GM12878 (cell line): ENCODE measurements around the gene EPB41. TPM values are rescaled to one million over a fixed set of nuclear protein-coding genes. Genes with fewer than 3 reads are reported as not detected.

Experiments
- ATF2 ChIP-seq: IDR thresholded peaks from 2 replicates; pipeline ENCODE4 v1.6.1; 2012; ENCODE audit warnings: low read length, inconsistent platforms
- BACH1 ChIP-seq: fragments of 450-650 bp; IDR thresholded peaks from 2 replicates; pipeline ENCODE4 v1.6.1; 2017; ENCODE audit warnings: mild to moderate bottlenecking, borderline replicate concordance
- BCL11A ChIP-seq: IDR thresholded peaks from 2 replicates; pipeline ENCODE4 v1.6.1; 2011; ENCODE audit warnings: low read depth, low read length
- BHLHE40 ChIP-seq, 2 experiments: fragments of 450-650 bp in 1 of 2; IDR thresholded peaks; 2 replicates each; pipeline ENCODE4 v1.6.1; 2011 to 2017; ENCODE audit warnings: low read depth in 2 of 2, borderline replicate concordance in 1 of 2, improper control_type of control experiment in 1 of 2, low read length in 1 of 2, mild to moderate bottlenecking in 1 of 2
- BMI1 ChIP-seq: fragments of 450-650 bp; IDR thresholded peaks from 2 replicates; pipeline ENCODE4 v1.6.1; 2016; ENCODE audit warnings: mild to moderate bottlenecking, moderate library complexity, borderline replicate concordance
- EED ChIP-seq: sonication (generic); IDR thresholded peaks from 2 replicates; pipeline ENCODE4 v1.6.1; 2016; ENCODE audit warnings: antibody characterized with exemption, low read depth
- EP300 ChIP-seq, 2 experiments: fragments of 150-350 bp in 1 of 2; IDR thresholded peaks; 2 replicates each; pipeline ENCODE4 v1.6.1; 2011 to 2012; ENCODE audit warnings: low read depth in 2 of 2, low read length in 2 of 2, borderline replicate concordance in 1 of 2, improper control_type of control experiment in 1 of 2, inconsistent platforms in 1 of 2; ENCODE audit not compliant: control insufficient read depth in 1 of 2
- GABPA ChIP-seq: IDR thresholded peaks from 2 replicates; pipeline ENCODE4 v1.6.1; 2014; ENCODE audit warnings: antibody characterized with exemption, low read depth, mild to moderate bottlenecking, inconsistent platforms
- IKZF2 ChIP-seq, 2 experiments: fragments of 450-650 bp; IDR thresholded peaks; 2 replicates each; pipeline ENCODE4 v1.6.1; 2017; ENCODE audit warnings: mild to moderate bottlenecking in 2 of 2, moderate library complexity in 2 of 2
- IRF4 ChIP-seq: IDR thresholded peaks from 2 replicates; pipeline ENCODE4 v1.6.1; 2011; ENCODE audit warnings: low read depth, low read length
- JUNB ChIP-seq: IDR thresholded peaks from 2 replicates; pipeline ENCODE4 v1.6.1; 2016; ENCODE audit warnings: antibody characterized with exemption, mild to moderate bottlenecking
- JUND ChIP-seq: IDR thresholded peaks from 2 replicates; pipeline ENCODE4 v1.6.1; 2012; ENCODE audit warnings: low read depth, mild to moderate bottlenecking, low read length, improper control_type of control experiment, moderate library complexity
- MEF2B ChIP-seq: fragments of 450-650 bp; IDR thresholded peaks from 2 replicates; pipeline ENCODE4 v1.6.1; 2018; ENCODE audit warnings: mild to moderate bottlenecking, moderate library complexity; ENCODE audit not compliant: partially characterized antibody, poor library complexity, severe bottlenecking
- NR2F1 ChIP-seq: fragments of 450-650 bp; conservative IDR thresholded peaks from 2 replicates; pipeline ENCODE4 v1.6.1; 2017; ENCODE audit warnings: mild to moderate bottlenecking
- PAX5 ChIP-seq: IDR thresholded peaks from 2 replicates; pipeline ENCODE4 v1.6.1; 2011; ENCODE audit warnings: low read depth, low read length, borderline replicate concordance
- POU2F2 ChIP-seq: IDR thresholded peaks from 3 replicates; pipeline ENCODE4 v1.6.1; 2011; ENCODE audit warnings: low read depth, mild to moderate bottlenecking, low read length, borderline replicate concordance
- RELA ChIP-seq: fragments of 450-650 bp; IDR thresholded peaks from 2 replicates; pipeline ENCODE4 v1.8.0; 2014; ENCODE audit warnings: borderline replicate concordance; ENCODE audit not compliant: partially characterized antibody
- RELB ChIP-seq: fragments of 450-650 bp; IDR thresholded peaks from 2 replicates; pipeline ENCODE4 v1.6.1; 2017; ENCODE audit warnings: low read depth, mild to moderate bottlenecking, moderate library complexity
- RUNX3 ChIP-seq: IDR thresholded peaks from 2 replicates; pipeline ENCODE4 v1.6.1; 2012; ENCODE audit warnings: low read length, inconsistent platforms
- SKIL ChIP-seq: fragments of 450-650 bp; IDR thresholded peaks from 2 replicates; pipeline ENCODE4 v1.6.1; 2017; ENCODE audit warnings: mild to moderate bottlenecking, low read depth, inconsistent platforms; ENCODE audit not compliant: poor library complexity, severe bottlenecking
- SRF ChIP-seq, 2 experiments: IDR thresholded peaks; 2 replicates each; pipeline ENCODE4 v1.6.1; 2011; ENCODE audit warnings: low read depth in 2 of 2, low read length in 2 of 2, mild to moderate bottlenecking in 1 of 2, moderate library complexity in 1 of 2
- TBL1XR1 ChIP-seq: IDR thresholded peaks from 2 replicates; pipeline ENCODE4 v1.6.1; 2012; ENCODE audit warnings: low read depth, low read length, improper control_type of control experiment
- TCF3 ChIP-seq: IDR thresholded peaks from 2 replicates; pipeline ENCODE4 v1.6.1; 2012; ENCODE audit warnings: low read depth, mild to moderate bottlenecking, low read length, borderline replicate concordance; ENCODE audit not compliant: insufficient read depth
- TCF7 ChIP-seq: IDR thresholded peaks from 2 replicates; pipeline ENCODE4 v1.6.1; 2014; ENCODE audit warnings: antibody characterized with exemption, borderline replicate concordance
- ZBED1 ChIP-seq: IDR thresholded peaks from 2 replicates; pipeline ENCODE4 v1.6.1; 2016; ENCODE audit warnings: borderline replicate concordance
- polyA plus RNA-seq, 11 experiments: library from polyadenylated mRNA; depleted of rRNA in 4 of 11; unstranded in 6 of 11; stranded (reverse) in 5 of 11; fragments of >200 nt; fragmentation: Nextera tagmentation in 4 of 11; fragmentation: Illumina TruSeq in 1 of 11; extraction: Ambion mirVana in 4 of 11; extraction: Trizol in 1 of 11; gene quantifications; 1 replicate in 1 of 11; 2 replicates in 10 of 11; pipeline versions ENCODE4 v1.2.1 to v1.2.3, GENCODE V29; 2011 to 2016; ENCODE audit warnings: inconsistent platforms in 2 of 11, missing spikeins in 2 of 11, low read depth in 1 of 11
- total RNA-seq, 4 experiments: library from RNA; depleted of rRNA in 3 of 4; stranded (reverse); fragments of >200 nt in 3 of 4; fragmentation: Illumina TruSeq in 1 of 4; extraction: Trizol in 1 of 4; gene quantifications; 2 replicates each; pipeline versions ENCODE4 v1.2.1 to v1.2.3, GENCODE V29; 2013 to 2021

Gene EPB41
- total and polyA plus RNA-seq, 10 of the 15 experiments (the other 5 are each of a cell fraction or from before 2014, with no cell fraction given) = 1.1 to 77.6 (median 58.8) TPM

GRCh38 chr1:28962114-28962831 is 47.9 kb downstream of the EPB41 start (continued):
- peak; percentile 80; the same call in 1 of the 2 replicates for TF ChIP-seq RELB
- TF ChIP-seq IKZF2 (IDR thresholded peaks at IDR 0.05) = peak; percentile 90 to 93
- TF ChIP-seq TBL1XR1 = peak; percentile 71; the same call in 1 of the 2 replicates
- peak; percentile 74 to 81; a peak in 2 of 4 replicates for TF ChIP-seq EP300 (IDR thresholded peaks at IDR 0.05; ENCODE audit: borderline replicate concordance in 1 of 2, control insufficient read depth in 1 of 2, low read depth in 2 of 2, low read length in 2 of 2)
- peak; percentile 46 to 51; a peak in 3 of 4 replicates for TF ChIP-seq BHLHE40 (IDR thresholded peaks at IDR 0.05; ENCODE audit: borderline replicate concordance in 1 of 2, low read depth in 2 of 2, low read length in 1 of 2)
- peak; percentile 81 for TF ChIP-seq SKIL
- TF ChIP-seq RUNX3 = peak; percentile 87
- peak; percentile 56 for TF ChIP-seq RELA
- peak; percentile 99 for TF ChIP-seq IRF4
- TF ChIP-seq TCF7 = peak; percentile 76
- peak; percentile 98 for TF ChIP-seq EED
- peak; percentile 77; the same call in 1 of the 2 replicates for TF ChIP-seq ZBED1
- TF ChIP-seq TCF3 = peak; percentile 68; the same call in 1 of the 2 replicates
- TF ChIP-seq GABPA = peak; percentile 74
- peak; percentile 97 for TF ChIP-seq BCL11A
- peak; percentile 100 for TF ChIP-seq JUNB
- TF ChIP-seq MEF2B = peak; percentile 28
- 0 out of 3 replicates have a peak, but pooled peaks have one; percentile 43 for TF ChIP-seq POU2F2
- TF ChIP-seq SRF (IDR thresholded peaks at IDR 0.05; ENCODE audit: low read depth in 2 of 2, low read length in 2 of 2) = peak in 1 of 2 experiments; percentile 86; a peak in 2 of 4 replicates
- TF ChIP-seq NR2F1 = peak; percentile 54; the same call in 1 of the 2 replicates
- peak; percentile 93 for TF ChIP-seq BACH1
- TF ChIP-seq JUND = peak; percentile 72; the same call in 1 of the 2 replicates
- peak; percentile 70; the same call in 1 of the 2 replicates for TF ChIP-seq PAX5
- TF ChIP-seq ATF2 = peak; percentile 93
- peak; percentile 79 for TF ChIP-seq BMI1
